ENCODE measurements around the gene FBXL7.
"Not testable (repeated sequence)": the region's sequence is repeated elsewhere in the genome, so short reads cannot be mapped to it uniquely, and the experiment has no call there.

Gene FBXL7

DNA sequence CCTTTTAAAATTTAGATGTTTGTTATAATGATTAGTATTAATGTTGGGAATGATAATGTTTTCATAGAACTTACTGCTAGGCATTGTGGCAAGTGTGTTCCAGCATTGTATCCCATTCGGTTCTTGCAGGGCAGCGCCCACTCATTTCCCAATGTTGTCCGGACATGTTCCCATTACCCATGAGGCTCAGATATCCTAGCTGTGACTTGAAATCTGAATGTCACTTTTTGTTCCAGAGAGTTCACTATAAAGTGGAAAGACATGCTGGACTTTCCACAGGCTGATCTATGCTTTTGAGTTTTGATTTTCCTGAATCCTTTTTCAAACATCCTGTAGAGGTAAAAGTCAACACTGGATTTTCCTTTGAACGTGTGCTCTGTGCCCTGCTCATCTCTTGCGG lies 350.6 kb downstream of the FBXL7 start:
- H3K9ac ChIP-seq (ENCODE audit: low read depth in 1 of 2, low read length in 2 of 2), result no peak overlapping the region
- H3K4me3 ChIP-seq (ENCODE audit: low read length in 2 of 2), result no peak overlapping the region
- no peaks in the 10 kb centered on the region for H3K36me3 ChIP-seq (ENCODE audit: control insufficient read depth in 2 of 2, insufficient read depth in 2 of 2, low read length in 2 of 2)
- no peaks in the 10 kb centered on the region for H3K9me3 ChIP-seq (ENCODE audit: control insufficient read depth in 2 of 2, low read length in 2 of 2)
- H3K27me3 ChIP-seq (ENCODE audit: control insufficient read depth in 2 of 2, insufficient read depth in 2 of 2, low read length in 2 of 2), result no peaks in the 10 kb centered on the region
- H3K27ac ChIP-seq (ENCODE audit: low read depth in 2 of 2, low read length in 2 of 2), result no peak overlapping the region
- no peaks in the 10 kb centered on the region for H3K4me1 ChIP-seq (ENCODE audit: control insufficient read depth in 2 of 2, insufficient read depth in 2 of 2, low read length in 2 of 2)

DNA sequence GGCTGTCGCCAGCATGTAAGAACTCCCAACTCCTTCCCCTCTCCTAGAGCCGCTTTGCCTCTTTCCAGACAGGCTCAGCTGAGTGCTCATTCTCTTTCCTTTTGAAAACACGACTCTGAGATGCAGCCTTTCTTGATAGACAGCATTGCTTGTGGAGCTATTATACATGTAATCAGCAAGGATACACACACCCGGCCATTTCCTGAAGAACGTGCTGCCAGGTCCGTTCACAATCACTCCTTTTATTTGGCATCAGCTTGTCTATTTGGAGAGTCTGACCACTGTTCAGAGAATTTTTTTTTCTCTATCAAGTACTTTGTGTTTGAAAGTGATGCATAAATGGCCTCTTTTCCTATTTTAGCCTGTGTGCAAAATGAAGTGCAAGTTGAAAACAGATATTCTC lies 351.0 kb downstream of the FBXL7 start:
- no peaks in the 10 kb centered on the region for H3K36me3 ChIP-seq (ENCODE audit: control insufficient read depth in 2 of 2, insufficient read depth in 2 of 2, low read length in 2 of 2)
- H3K27me3 ChIP-seq (ENCODE audit: control insufficient read depth in 2 of 2, insufficient read depth in 2 of 2, low read length in 2 of 2), result no peaks in the 10 kb centered on the region
- H3K27ac ChIP-seq (ENCODE audit: low read depth in 2 of 2, low read length in 2 of 2), result no peak overlapping the region
- H3K4me1 ChIP-seq (ENCODE audit: control insufficient read depth in 2 of 2, insufficient read depth in 2 of 2, low read length in 2 of 2), result no peaks in the 10 kb centered on the region
- H3K4me3 ChIP-seq (ENCODE audit: low read length in 2 of 2), result no peak overlapping the region
- H3K9me3 ChIP-seq (ENCODE audit: control insufficient read depth in 2 of 2, low read length in 2 of 2), result no peaks in the 10 kb centered on the region
- no peak overlapping the region for H3K9ac ChIP-seq (ENCODE audit: low read depth in 1 of 2, low read length in 2 of 2)

DNA sequence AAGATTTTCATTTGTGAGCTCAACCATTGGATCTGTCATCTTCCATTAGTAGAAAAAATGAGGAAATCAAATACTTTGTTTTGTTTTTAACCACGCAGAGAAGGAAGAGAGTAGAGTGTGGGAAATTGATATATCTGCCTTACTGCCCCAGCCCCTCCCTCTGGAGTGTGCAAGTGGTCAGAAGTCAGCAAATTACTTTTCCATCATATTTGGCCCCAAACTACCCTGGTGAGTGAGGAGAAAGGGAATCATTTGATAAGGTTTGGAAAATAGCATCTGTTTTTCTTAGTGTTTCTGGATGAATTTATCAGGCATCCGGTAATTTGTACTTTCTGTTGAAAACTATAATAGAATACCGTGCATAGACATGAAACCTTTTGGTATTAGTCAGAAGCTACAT lies 352.2 kb downstream of the FBXL7 start:
- H3K27me3 ChIP-seq (ENCODE audit: control insufficient read depth in 2 of 2, insufficient read depth in 2 of 2, low read length in 2 of 2), result no peaks in the 10 kb centered on the region
- H3K9me3 ChIP-seq (ENCODE audit: control insufficient read depth in 2 of 2, low read length in 2 of 2), result no peaks in the 10 kb centered on the region
- H3K4me1 ChIP-seq (ENCODE audit: control insufficient read depth in 2 of 2, insufficient read depth in 2 of 2, low read length in 2 of 2), result no peaks in the 10 kb centered on the region
- H3K9ac ChIP-seq (ENCODE audit: low read depth in 1 of 2, low read length in 2 of 2), result no peak overlapping the region
- no peak overlapping the region for H3K27ac ChIP-seq (ENCODE audit: low read depth in 2 of 2, low read length in 2 of 2)
- H3K4me3 ChIP-seq (ENCODE audit: low read length in 2 of 2), result no peak overlapping the region
- no peaks in the 10 kb centered on the region for H3K36me3 ChIP-seq (ENCODE audit: control insufficient read depth in 2 of 2, insufficient read depth in 2 of 2, low read length in 2 of 2)

DNA sequence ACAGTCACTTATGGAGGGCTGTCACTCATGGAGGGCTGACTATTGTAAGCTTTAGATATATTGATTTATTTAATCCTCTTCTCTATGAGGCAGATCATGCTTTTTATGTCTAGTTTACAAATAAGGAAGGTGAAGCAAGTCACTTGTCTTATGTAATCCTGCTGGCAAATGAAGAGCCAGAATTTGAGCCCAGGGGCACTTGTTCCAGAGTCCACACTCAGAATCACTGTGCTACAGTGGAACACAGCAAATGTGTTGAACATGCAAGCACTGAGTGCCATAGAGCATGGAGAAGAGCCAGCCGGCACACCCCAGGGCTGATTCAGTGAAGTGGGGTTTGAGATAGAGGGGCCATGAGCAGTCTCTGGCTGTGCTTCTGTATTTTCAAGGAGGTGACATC lies 353.0 kb downstream of the FBXL7 start:
- no peaks in the 10 kb centered on the region for H3K36me3 ChIP-seq (ENCODE audit: control insufficient read depth in 2 of 2, insufficient read depth in 2 of 2, low read length in 2 of 2)

DNA sequence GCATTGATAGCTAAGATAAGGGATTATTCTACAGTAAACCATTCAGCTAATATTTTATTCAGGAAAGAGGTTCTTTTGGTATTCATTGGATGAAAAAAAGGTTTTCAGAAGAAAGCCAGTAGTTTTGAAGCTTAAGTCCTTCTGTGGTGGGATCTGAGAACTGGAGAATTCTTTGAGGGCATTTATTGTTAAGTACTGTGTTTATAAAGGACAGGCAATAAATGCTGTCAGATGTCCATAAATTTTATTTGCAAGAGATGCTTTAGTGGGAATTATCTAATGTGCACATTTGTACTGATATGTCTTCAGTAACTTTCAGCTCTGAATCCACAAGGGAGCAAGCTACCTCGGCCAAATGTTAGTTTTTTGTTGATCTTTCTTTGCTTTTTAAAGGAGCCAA lies 358.3 kb downstream of the FBXL7 start:
- H3K4me3 ChIP-seq (ENCODE audit: low read length in 2 of 2), result no peak overlapping the region
- no peaks in the 10 kb centered on the region for H3K27me3 ChIP-seq (ENCODE audit: control insufficient read depth in 2 of 2, insufficient read depth in 2 of 2, low read length in 2 of 2)
- no peak overlapping the region for H3K9ac ChIP-seq (ENCODE audit: low read depth in 1 of 2, low read length in 2 of 2)
- H3K9me3 ChIP-seq (ENCODE audit: control insufficient read depth in 2 of 2, low read length in 2 of 2), result peaks cover 0 to 3% of the 10 kb centered on the region in 2 donors
- H3K4me1 ChIP-seq (ENCODE audit: control insufficient read depth in 2 of 2, insufficient read depth in 2 of 2, low read length in 2 of 2), result no peaks in the 10 kb centered on the region
- H3K27ac ChIP-seq (ENCODE audit: low read depth in 2 of 2, low read length in 2 of 2), result no peak overlapping the region
- no peaks in the 10 kb centered on the region for H3K36me3 ChIP-seq (ENCODE audit: control insufficient read depth in 2 of 2, insufficient read depth in 2 of 2, low read length in 2 of 2)

More for the DNA sequence above, 353.0 kb downstream of the FBXL7 start:
- no peaks in the 10 kb centered on the region for H3K4me1 ChIP-seq (ENCODE audit: control insufficient read depth in 2 of 2, insufficient read depth in 2 of 2, low read length in 2 of 2)
- no peak overlapping the region for H3K4me3 ChIP-seq (ENCODE audit: low read length in 2 of 2)
- H3K27ac ChIP-seq (ENCODE audit: low read depth in 2 of 2, low read length in 2 of 2), result no peak overlapping the region
- H3K27me3 ChIP-seq (ENCODE audit: control insufficient read depth in 2 of 2, insufficient read depth in 2 of 2, low read length in 2 of 2), result no peaks in the 10 kb centered on the region
- H3K9ac ChIP-seq (ENCODE audit: low read depth in 1 of 2, low read length in 2 of 2), result no peak overlapping the region
- no peaks in the 10 kb centered on the region for H3K9me3 ChIP-seq (ENCODE audit: control insufficient read depth in 2 of 2, low read length in 2 of 2)

- Histone ChIP-seq H3K9me3 (ENCODE audit: control insufficient read depth in 2 of 2, low read length in 2 of 2) (peaks cover 0 to 3% of the 10 kb centered on the region in 2 donors), H3K27me3 (ENCODE audit: control insufficient read depth in 2 of 2, insufficient read depth in 2 of 2, low read length in 2 of 2) (no peaks in the 10 kb centered on the region), H3K4me3 (ENCODE audit: low read length in 2 of 2) (no peak overlapping the region), H3K9ac (ENCODE audit: low read depth in 1 of 2, low read length in 2 of 2) (no peak overlapping the region), H3K36me3 (ENCODE audit: control insufficient read depth in 2 of 2, insufficient read depth in 2 of 2, low read length in 2 of 2) (no peaks in the 10 kb centered on the region), H3K27ac (ENCODE audit: low read depth in 2 of 2, low read length in 2 of 2) (no peak overlapping the region), H3K4me1 (ENCODE audit: control insufficient read depth in 2 of 2, insufficient read depth in 2 of 2, low read length in 2 of 2) (no peaks in the 10 kb centered on the region)
These were observed 364.7 kb downstream of the FBXL7 start for GRCh38 chr5:15864536-15865215.

- H3K27ac ChIP-seq (ENCODE audit: low read depth in 2 of 2, low read length in 2 of 2); H3K9ac ChIP-seq (ENCODE audit: low read depth in 1 of 2, low read length in 2 of 2); H3K36me3 ChIP-seq (ENCODE audit: control insufficient read depth in 2 of 2, insufficient read depth in 2 of 2, low read length in 2 of 2); H3K4me1 ChIP-seq (ENCODE audit: control insufficient read depth in 2 of 2, insufficient read depth in 2 of 2, low read length in 2 of 2); H3K4me3 ChIP-seq (ENCODE audit: low read length in 2 of 2); H3K9me3 ChIP-seq (ENCODE audit: control insufficient read depth in 2 of 2, low read length in 2 of 2); H3K27me3 ChIP-seq (ENCODE audit: control insufficient read depth in 2 of 2, insufficient read depth in 2 of 2, low read length in 2 of 2): not testable (repeated sequence)
These were observed 372.3 kb downstream of the FBXL7 start for GRCh38 chr5:15872259-15872658.

DNA sequence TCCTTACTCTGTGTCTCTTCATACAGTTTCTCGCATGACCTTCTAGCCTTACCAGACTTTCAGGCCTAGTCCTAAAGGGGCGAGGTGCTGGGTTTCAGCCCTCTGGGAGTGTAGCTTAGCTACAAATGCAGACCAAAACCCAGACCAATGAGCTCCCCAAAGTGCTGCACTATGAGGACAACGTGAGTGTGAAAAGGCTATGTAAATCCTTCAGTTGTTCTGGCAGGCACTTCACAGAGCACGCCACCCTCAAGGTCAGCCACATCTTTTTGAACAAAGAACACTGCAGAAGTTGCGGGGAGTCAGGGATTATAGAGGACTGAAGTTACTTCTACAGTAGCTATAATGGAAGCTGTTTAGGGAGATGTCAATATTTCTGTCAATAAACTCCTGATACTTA lies 377.9 kb downstream of the FBXL7 start:
- Histone ChIP-seq H3K36me3 (ENCODE audit: control insufficient read depth in 2 of 2, insufficient read depth in 2 of 2, low read length in 2 of 2) (no peaks in the 10 kb centered on the region), H3K27me3 (ENCODE audit: control insufficient read depth in 2 of 2, insufficient read depth in 2 of 2, low read length in 2 of 2) (no peaks in the 10 kb centered on the region), H3K4me1 (ENCODE audit: control insufficient read depth in 2 of 2, insufficient read depth in 2 of 2, low read length in 2 of 2) (no peaks in the 10 kb centered on the region), H3K9ac (ENCODE audit: low read depth in 1 of 2, low read length in 2 of 2) (no peak overlapping the region), H3K4me3 (ENCODE audit: low read length in 2 of 2) (no peak overlapping the region), H3K27ac (ENCODE audit: low read depth in 2 of 2, low read length in 2 of 2) (no peak overlapping the region), H3K9me3 (ENCODE audit: control insufficient read depth in 2 of 2, low read length in 2 of 2) (no peaks in the 10 kb centered on the region)

DNA sequence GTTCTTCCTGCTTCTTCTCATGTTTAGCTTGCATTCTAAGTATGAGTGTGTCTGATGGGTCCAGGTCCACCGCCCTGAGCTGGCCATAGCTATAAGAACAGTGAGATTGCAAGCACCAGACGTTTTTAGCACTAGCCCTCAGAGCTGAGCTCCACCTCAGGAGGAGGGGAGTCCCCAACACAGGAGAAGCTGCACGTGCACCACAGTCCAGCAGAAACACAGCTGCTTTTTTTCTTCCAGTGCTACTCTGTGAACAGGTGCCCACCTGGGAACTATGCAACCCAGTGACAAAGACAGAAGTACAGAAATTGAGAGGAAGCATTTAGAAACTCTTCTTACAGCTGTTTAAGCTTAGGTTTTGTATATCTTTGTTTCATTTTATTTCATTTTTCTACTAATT lies 380.2 kb downstream of the FBXL7 start:
- Histone ChIP-seq H3K27ac (ENCODE audit: low read depth in 2 of 2, low read length in 2 of 2) (no peak overlapping the region), H3K36me3 (ENCODE audit: control insufficient read depth in 2 of 2, insufficient read depth in 2 of 2, low read length in 2 of 2) (no peaks in the 10 kb centered on the region), H3K9ac (ENCODE audit: low read depth in 1 of 2, low read length in 2 of 2) (no peak overlapping the region), H3K27me3 (ENCODE audit: control insufficient read depth in 2 of 2, insufficient read depth in 2 of 2, low read length in 2 of 2) (no peaks in the 10 kb centered on the region), H3K9me3 (ENCODE audit: control insufficient read depth in 2 of 2, low read length in 2 of 2) (no peaks in the 10 kb centered on the region), H3K4me3 (ENCODE audit: low read length in 2 of 2) (no peak overlapping the region), H3K4me1 (ENCODE audit: control insufficient read depth in 2 of 2, insufficient read depth in 2 of 2, low read length in 2 of 2) (no peaks in the 10 kb centered on the region)

DNA sequence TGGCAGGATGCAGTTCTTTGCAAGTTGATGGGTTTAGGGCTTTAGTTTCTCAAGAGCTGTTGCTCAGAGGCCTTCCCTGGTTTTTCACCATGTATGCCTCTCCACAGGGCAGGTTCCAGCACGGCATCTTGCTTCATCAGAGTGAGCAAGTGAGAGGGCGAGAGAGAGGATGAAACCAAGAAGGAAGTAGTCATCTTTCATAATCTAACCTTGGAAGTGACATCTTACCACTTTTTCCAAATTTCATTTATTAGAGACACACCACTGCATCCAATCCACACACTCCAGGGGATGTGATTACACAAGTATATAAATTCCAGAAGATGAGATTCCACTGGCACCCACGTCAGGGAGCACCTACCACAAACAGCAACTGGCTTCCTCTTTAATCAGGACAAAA lies 385.2 kb downstream of the FBXL7 start:
- H3K27me3 ChIP-seq (ENCODE audit: control insufficient read depth in 2 of 2, insufficient read depth in 2 of 2, low read length in 2 of 2), result no peaks in the 10 kb centered on the region

DNA sequence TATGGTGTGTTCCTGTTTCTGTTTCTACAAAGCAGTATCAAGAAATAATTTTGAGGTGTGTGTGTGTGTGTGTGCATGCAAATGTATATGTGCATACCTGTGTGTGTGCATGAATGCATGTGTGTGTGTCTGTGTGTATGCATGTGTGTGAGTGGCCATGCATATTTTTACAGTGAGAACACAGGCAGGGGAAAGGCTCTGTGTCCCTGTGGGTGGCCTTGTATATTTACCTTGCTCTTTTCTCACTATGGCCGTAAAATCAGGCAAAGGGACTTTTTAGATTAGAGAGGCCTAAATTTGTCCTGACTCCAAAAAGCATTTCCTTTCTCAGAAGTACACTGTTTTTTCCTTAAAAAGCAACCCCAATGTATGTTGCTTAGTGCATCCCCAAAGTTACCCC lies 386.2 kb downstream of the FBXL7 start:
- no peaks in the 10 kb centered on the region for H3K27me3 ChIP-seq (ENCODE audit: control insufficient read depth in 2 of 2, insufficient read depth in 2 of 2, low read length in 2 of 2)
- H3K4me1 ChIP-seq (ENCODE audit: control insufficient read depth in 2 of 2, insufficient read depth in 2 of 2, low read length in 2 of 2), result no peaks in the 10 kb centered on the region
- no peak overlapping the region for H3K4me3 ChIP-seq (ENCODE audit: low read length in 2 of 2)
- H3K36me3 ChIP-seq (ENCODE audit: control insufficient read depth in 2 of 2, insufficient read depth in 2 of 2, low read length in 2 of 2), result no peaks in the 10 kb centered on the region
- H3K9ac ChIP-seq (ENCODE audit: low read depth in 1 of 2, low read length in 2 of 2), result no peak overlapping the region
- no peaks in the 10 kb centered on the region for H3K9me3 ChIP-seq (ENCODE audit: control insufficient read depth in 2 of 2, low read length in 2 of 2)
- no peak overlapping the region for H3K27ac ChIP-seq (ENCODE audit: low read depth in 2 of 2, low read length in 2 of 2)

More for the DNA sequence above, 385.2 kb downstream of the FBXL7 start:
- Histone ChIP-seq H3K9me3 (ENCODE audit: control insufficient read depth in 2 of 2, low read length in 2 of 2) (no peaks in the 10 kb centered on the region), H3K4me3 (ENCODE audit: low read length in 2 of 2) (no peak overlapping the region), H3K27ac (ENCODE audit: low read depth in 2 of 2, low read length in 2 of 2) (no peak overlapping the region), H3K36me3 (ENCODE audit: control insufficient read depth in 2 of 2, insufficient read depth in 2 of 2, low read length in 2 of 2) (no peaks in the 10 kb centered on the region), H3K4me1 (ENCODE audit: control insufficient read depth in 2 of 2, insufficient read depth in 2 of 2, low read length in 2 of 2) (no peaks in the 10 kb centered on the region), H3K9ac (ENCODE audit: low read depth in 1 of 2, low read length in 2 of 2) (no peak overlapping the region)

Measured in mucosa of rectum (tissue), 2 donors.